GM18507 (cell line): ENCODE measurements around the gene PGC.
"Not testable (repeated sequence)": the region's sequence is repeated elsewhere in the genome, so short reads cannot be mapped to it uniquely, and the experiment has no call there.

Source experiments
- DNase-seq: peaks from one replicate; pipeline ENCODE4 v3.0.0; 2011; ENCODE audit warnings: low read depth; ENCODE audit not compliant: insufficient read length; ENCODE audit errors: extremely low spot score
- FAIRE-seq: peaks from 2 replicates; lab custom pipeline; 2011; peaks lifted over from hg19 to GRCh38; lab: Jason Lieb, UNC

Gene PGC

DNA sequence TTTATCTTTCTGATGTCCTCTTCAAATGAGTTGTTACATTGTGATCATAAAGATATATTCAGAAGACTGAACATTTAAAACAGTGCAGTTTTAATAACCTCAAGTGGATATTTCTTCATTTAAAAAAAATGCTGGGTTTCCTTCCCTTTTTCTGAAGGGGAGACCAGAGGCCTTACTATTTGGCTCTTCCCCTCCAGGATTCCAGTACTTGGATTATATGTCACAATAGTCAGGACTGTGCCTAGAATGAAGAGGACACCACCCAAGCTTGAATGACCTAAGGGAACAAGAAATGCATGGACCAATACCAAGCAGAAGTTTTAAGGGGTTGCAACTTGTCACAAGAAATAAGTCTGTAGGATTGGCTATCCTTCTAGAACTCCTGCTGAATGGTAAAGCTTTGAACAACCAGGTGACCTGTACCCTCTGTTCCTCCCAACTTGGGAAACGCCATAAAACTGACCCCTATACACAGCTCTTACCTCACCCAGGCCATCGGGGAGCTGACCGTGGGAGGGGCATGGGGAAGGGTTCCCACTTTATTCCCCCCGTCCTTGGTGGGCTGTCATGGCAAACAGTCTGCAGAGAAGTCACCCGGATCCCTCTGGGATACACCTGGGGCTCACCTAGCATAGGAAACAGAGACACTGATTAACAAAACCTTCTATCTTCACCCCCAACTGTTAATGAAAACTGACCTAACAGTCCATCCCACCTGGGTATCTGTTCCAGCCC, 30.5 kb upstream of the PGC start:
- no peak for FAIRE-seq
- no peak for DNase-seq

DNA sequence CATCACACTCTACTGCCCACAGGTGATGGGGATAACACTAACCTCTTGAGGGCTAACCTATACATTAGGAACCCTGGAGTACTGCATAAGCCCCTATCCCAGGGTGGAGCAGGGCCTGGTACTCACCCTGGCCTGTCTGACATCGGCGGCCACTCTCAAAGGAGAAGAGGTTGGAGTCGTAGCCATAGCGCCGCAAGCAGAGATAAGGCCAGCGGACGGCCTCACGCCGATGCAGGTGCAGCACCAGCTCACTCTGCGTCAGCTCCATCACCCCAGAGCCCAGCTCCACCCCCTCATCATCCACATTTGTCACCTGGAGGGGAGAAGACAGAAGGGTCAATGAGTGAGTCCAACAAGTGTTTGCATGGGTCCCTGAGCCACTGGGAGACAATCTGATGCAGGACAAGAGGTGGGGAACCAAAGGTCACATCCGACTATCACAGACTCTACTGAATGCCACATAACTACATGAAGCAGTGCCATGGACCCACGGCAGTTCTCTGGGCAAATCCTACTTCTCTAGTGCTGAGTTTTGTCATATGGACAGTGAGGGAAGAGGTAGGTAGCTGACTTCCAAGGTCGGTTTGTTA, 28.2 kb upstream of the PGC start:
- no peak for FAIRE-seq
- DNase-seq: no peak

DNA sequence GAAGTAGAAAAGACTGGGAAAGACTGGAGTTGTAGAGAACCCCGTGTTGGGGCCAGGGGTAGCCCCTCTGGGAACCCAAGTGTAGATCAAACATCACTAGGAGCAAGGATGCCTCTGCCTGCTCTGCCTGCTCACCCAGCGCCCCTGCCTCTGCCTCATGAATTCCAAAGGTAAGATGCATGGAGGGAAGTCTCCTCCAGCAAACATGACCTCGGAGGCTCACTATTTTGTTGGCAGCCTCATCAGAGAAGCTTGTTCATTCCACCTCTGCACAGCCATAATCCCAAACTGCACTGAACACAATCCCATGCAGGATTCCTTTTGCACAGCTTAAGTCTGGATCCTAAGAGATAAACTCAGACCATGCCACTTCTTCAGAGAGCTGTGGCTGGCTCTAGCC, 27.6 kb upstream of the PGC start:
- DNase-seq (no peak), FAIRE-seq (no peak)

DNA sequence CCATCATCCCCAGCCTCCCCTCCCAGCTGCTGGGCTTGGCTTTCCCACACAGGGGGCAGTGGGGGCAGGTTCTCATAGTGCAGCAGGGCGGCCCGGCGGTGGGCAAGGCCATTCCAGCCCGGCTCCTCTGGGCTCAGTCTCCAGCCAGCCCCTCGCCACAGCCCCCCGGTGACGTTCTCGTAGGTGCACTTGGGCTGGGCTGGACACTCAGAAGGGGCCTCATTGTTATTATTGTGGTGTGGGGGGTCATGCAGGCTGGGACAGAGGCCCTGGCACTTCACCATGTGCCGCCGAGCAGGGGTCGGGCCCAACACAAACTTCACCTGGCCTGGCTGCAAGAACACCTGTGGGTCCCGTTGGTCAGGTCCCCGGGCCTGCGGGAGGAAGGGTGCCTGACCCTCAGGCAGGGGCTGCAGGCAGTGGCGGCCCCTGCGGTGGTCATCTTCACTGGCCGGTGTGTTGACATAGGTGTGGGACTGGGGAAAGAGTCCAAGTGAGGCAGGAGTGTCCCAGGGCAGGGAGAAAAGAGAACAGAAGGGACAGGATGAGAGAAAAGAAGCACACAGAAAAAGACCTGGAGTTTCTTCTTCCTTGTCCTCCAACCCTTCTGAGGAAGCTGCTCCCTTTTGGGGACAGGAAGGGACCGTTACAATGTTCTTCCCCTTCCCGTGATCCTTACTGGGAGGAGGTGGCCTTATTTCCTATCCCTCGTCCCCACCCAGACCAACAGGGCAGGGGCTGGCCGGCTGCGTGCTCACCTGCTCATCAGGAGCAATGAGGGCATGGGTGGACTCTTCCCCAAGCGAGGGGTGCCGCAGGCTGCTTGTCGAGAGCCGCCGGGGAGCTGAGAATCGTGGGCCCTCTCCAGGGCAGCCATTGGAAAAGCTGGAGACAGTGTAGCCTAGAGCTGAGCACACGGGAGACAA, 24.1 kb upstream of the PGC start:
- FAIRE-seq (no peak), DNase-seq (no peak)

DNA sequence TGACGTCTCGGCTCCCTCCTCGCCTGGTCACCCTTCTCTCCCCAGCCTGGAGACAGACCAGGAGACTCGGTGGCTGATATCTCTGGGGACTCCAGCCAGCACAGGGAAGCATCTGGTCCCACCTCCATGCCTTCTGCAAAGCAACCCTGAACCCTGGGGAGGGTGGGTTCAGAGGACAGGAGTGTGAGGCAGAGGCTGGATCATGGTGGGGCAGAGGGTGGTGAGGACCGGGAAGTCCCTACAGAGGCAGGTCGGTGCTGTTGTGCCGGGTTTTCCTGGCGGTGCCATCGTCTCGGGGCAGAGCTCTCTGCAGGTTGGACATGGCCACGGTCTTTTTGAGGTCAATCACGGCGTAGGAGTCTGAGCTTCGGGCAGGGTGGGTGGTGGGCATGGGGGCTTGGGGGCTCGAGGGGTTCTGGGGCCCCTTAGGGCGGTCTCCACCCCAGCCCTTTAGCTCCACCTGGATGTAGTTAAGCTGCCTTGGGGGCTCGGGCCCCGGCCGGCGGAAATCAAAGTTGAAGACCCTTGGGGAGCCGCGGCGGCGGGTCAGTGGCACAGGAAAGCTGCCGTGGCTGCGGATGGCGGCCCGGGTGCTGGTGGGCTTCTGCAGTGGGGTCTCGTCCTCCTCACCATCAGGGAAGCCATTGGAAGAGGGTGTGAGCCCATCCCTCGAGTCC, 23.3 kb upstream of the PGC start:
- no peak for FAIRE-seq
- DNase-seq: no peak

DNA sequence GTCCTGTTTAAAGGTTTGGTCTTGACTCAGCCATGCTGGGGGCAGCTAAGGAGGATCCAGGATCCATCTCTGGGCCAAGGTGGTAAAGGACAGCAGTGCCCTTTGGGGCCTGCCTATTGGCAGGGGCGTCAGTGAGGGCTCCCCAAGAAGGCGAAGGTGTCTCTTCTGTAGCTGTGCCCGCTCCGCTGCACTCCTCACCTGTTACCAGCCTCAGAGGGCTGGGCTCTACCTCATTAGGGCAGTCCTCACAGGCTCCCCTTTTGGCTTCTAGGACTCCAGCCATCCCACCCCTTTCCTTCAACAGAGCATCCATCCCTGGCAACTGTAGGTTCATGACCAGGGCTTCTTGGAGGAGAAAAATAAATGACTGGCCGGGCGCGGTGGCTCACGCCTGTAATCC, 22.2 kb upstream of the PGC start:
- DNase-seq (no peak), FAIRE-seq (no peak)

DNA sequence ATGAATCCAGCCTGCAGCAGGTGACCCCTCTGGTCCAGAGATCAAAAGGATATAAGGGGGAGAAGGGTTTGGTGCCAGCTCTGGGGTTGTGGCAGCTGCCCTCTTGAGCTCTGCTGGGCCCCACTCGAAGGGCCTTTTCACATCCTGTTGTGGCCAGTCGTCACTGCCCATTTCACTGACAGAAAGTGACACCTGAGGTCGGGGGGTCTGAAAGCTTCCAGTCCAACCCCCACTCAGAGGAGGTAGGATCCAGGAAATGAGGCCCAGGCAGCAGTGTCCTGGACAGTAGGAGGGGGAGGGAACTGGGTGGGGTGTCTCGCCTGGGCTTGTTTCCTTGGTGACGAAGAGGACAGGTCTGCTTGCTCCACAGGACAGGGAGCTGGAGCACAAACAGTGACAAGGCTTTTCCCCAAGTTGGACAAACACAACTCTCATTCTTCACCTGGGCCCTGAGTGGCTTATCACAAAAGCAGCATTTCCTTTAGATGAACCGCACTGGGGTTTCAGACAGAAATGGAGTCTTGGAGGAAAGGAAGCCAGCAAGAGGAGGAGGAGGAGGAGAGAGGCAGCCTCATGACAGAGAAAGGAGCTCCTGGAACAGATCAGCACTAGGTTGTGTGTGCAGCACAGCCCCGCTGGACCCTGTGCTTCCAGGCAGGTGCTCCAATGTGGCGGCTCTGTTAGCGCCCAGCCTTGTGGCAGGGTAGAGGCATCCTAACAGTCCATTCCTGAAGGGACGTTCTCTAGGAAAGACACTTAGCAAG, 21.5 kb upstream of the PGC start:
- FAIRE-seq (no peak), DNase-seq (no peak)

DNA sequence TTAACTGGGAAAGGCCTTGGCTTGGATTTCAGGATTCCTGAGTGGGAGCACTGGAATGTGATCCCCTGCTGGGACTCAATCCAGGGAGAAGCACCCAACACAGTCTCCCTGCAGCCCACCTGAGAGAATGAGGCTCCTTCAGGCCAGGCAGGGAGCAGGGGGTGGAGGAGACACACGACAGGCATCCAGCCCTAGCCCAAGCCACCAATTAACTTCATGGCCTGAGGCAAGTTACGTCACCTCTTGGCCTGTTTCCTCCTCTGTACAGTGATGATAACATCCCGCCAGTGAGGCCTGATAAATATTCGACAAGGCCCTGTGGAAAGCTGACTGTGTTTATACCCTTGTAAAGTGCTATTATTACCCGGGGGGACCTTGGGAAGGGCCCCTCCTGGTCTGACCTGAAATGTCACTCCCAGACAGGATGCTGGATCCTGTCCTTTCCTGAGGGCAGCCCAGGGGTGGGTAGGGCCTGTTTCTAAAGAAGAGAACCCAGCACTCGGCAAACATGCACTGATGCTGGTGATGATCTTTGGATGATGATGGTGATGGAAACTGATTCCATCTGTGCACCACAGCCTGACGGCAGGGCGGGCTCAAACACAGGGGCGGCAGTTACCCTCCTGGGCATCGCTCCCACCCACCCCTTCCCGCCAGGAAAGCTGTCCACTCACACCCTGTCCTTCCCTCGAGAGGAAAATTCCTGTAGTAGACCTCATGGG, 20.1 kb upstream of the PGC start:
- DNase-seq (no peak), FAIRE-seq (no peak)

DNA sequence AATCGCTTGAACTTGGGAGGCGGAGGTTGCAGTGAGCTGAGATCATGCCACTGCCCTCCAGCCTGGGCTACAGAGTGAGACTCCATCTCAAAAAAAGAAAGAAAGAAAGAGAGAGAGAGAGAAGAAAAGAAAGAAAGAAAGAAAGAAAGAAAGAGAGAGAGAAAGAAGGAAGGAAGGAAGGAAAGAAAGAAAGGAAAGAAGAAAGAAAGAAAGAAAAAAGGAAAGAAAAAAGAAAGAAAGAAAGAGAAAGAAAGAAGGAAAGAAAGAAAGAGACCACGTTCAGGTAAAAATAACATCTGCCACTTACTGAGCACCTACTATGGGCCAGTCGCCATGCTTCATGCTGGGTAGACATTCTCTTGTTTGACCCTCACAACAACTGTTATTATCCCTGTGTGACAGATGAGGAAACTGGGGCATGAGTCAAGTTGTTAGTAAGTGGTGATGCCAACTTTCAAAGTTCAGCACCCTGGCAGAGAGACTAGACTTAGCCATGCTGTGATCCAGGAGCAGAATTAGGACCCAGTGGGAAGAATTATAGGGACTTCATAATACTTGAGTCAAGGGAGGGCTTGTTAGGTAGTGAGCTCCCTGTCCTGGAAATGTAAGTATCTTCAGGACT, 19.0 kb upstream of the PGC start:
- FAIRE-seq, DNase-seq: not testable (repeated sequence)

DNA sequence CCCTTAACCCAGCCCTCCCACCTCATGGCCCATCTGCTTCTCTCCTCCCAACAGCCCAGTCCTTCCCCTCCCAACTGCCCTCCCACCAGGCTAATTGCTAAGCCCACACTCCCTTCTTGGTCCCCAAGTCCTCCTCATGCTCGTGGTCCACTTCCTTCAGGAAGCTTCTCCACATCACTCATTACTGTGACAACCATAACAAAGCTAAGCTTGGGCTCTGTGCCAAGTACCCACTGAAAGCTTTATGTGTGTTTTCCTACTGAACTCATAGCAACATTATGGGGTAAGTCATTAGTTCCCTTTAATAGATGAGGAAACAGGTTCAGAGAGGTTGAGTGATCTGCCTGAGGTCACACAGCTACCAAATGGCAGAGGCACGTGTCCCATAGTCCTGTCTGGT, 16.3 kb upstream of the PGC start:
- no peak for FAIRE-seq
- DNase-seq: no peak

DNA sequence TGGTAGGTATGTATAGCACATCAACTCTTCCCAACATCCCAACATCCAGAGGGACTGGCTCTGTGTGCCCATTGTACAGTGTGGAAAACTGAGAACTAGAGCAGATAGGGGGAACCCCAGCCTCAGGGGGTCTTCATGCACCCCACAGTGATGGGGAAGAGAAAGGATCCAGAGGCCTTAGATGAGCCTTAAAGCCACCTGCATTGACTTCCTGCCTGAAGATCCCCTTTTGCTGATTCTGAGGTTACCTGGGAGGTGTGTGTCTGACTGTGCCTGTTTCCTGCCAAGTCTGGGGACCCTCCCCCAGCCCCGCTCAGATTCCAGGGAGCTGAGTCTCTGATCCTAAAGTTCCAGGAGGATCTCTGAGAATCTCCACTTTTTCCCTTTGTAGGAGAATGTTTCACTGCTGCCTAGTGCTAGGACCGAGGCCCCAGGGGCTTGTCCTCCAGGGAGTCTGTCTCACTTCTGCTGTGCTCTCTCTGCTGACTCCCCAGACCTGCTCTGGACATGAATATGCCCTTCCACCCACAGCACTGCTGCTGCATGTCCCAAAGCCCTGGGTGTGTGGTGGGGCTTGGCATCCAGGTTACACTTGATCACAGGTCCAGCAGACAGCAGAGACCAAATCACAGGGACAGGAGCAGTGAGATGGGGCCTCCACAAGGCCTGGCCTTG, 12.8 kb upstream of the PGC start:
- DNase-seq (no peak), FAIRE-seq (no peak)

DNA sequence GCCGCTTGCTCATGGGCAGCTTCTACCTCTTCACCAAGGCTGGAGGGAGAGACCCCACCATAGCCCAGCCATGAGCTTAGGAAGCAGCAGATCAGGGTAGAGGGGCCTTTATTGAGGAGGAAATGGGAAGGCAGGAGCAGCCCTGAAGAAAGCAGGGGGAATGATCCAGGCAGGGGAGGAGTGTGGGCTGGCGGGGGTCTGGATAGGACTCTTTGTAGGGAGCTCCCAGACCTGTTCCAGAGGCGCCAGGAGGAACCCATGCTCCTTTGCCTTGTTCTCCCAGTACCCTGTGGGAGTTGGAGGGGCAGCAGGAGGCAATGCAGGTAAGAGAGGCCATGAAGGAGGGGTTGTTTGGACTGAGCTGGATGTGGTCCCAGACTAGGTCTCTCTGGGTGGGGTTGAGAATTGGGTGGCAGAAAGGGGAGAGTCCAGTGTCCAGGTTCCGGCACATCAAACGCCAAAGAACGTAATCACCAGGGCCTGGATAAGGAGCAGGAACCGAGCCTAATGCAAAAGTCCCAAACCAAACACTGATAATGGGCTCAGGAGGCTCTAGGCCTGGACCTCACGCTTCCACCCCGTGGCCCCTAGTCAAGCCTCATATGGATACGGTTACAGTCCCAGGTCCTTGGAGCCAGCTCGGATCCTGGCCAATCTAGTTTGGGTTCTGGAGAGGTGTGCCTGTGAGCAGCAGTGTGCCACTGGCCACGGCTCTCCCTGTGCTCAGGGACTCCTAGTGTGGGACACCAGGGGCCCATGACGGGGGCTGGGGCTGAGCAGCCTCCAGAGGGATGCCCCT, 12.1 kb upstream of the PGC start:
- DNase-seq (no peak), FAIRE-seq (no peak)

DNA sequence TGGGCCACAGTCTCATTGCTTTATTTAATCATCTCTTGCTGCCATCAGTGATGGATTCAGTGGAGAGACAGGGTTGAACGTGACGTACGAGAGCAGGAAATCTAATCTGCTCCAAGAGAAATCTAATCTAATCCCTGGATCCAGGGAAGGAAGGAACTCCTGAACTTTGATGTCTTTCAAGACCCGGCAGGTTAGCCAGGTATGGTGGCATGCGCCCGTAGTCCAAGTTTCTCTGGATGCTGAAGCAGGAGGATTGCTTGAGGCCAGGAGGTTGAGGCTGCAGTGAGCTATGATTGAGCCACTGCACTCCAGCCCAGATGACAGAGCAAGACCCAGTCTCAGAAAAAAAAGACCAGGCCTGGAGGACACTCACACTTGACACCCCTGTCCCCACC, 11.4 kb upstream of the PGC start:
- no peak for FAIRE-seq
- no peak for DNase-seq

DNA sequence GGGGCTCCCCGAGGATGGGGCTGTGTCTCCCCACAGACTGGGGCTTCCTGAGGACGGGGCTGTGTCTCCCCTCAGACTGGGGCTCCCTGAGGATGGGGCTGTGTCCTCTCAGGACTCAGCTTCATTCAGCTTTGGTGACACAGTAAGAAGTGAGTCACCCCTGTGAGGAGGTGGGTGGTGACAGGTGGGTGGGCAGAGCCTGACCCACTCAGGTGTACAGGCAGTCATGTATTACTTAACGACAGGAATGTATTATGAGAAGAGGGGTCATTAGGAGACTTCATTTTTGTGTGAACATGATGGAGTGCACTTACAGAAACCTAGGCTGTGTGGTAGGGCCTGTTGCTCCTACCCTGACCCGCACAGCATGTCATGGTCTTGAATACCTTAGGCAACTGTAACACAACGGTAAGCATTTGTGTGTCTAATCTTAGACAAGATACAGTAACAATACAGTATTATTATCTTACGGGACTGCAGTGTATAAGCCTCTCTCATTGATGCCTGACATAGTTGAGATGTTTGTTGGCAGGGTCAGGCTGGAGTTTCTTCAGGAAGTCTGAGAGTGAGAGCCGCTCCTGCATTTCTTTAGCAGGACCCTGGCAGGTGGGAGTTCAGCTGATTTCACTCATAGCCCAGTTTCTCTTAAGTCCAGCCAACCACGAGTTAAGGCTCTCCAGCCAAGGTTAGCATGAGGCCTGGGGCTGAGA, 10.9 kb upstream of the PGC start:
- DNase-seq (no peak), FAIRE-seq (no peak)

DNA sequence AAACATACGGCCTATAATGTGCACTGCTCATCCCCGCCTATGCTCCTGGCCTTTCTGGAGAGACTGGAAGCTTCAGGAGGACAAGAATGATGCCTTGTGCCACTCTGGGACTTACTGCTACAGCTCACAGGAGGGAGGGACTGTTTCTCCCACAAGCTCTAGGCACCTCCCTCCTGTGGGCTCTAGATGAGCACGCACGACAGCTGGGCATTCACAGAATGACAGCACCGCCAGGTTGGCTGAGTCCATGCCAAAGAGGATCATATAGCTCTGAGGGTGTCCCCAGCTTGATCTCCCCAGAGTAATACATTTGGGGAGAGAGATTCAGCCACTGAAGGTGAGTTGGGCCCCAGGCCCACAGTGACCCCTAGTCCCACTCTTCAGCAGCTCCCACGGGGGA, 10.1 kb upstream of the PGC start:
- no peak for DNase-seq
- FAIRE-seq: no peak

DNA sequence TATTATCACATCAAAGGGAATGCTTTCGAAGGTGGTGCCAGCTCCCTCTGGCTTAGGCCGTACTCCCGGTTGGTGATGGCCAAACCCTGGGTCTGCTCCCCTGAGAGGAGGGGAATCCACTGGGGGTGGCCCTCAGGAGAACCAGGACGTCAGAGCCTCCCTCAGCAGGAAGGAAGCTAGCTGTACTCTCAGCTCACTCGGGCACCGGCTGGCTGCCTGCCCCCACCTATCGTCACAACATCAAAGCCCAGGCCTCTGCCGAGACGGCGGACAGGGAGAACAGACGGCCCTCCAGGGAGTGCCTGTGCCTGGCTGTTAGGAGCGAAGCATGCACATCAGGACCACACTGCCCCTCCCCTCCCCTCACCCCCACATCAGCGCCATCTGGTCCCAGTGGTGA, 9.2 kb upstream of the PGC start:
- no peak for FAIRE-seq
- no peak for DNase-seq
